A673 (cell line): ENCODE results near the gene CYYR1. TPM values are rescaled to one million over a fixed set of nuclear protein-coding genes. Genes with fewer than 3 reads are reported as not detected.
"Not testable (repeated sequence)": the region's sequence is repeated elsewhere in the genome, so short reads cannot be mapped to it uniquely, and the experiment has no call there.

ENCODE experiments used
- BruUV-seq: library from RNA; stranded (reverse); fragments of 400-500 nt; replicated peaks from 2 replicates; lab custom pipeline; 2021; lab: Mats Ljungman, UMichigan
- CTCF ChIA-PET: fragments of 300-600 bp; sonication (Branson Sonifier 250); formaldehyde crosslinking; loops from one replicate; lab custom pipeline; 2022; ENCODE audit warnings: antibody characterized with exemption; lab: Charles Lee
- POLR2A ChIA-PET: fragments of 300-600 bp; sonication (Branson Sonifier 250); formaldehyde crosslinking; loops from one replicate; lab custom pipeline; 2022; ENCODE audit warnings: antibody characterized with exemption; ENCODE audit not compliant: low non-redundant PET; lab: Charles Lee
- DNase-seq: peaks from one replicate; pipeline ENCODE4 v3.0.0-alpha.2; 2015; ENCODE audit warnings: low spot score
- H3K27ac ChIP-seq: fragments of 200-600 bp; sonication (generic); 2 replicates; pipeline ENCODE4 v1.5.1; 2016; ENCODE audit warnings: mixed run types, low read depth, mild to moderate bottlenecking, mixed read lengths, antibody characterized with exemption, low read length; ENCODE audit not compliant: poor library complexity, severe bottlenecking
- H3K27me3 ChIP-seq: fragments of 200-600 bp; sonication (generic); replicated peaks from 2 replicates; pipeline ENCODE4 v1.6.1; 2017; ENCODE audit warnings: mixed run types, low read depth, mild to moderate bottlenecking, mixed read lengths, antibody characterized with exemption, low read length; ENCODE audit not compliant: insufficient read depth, poor library complexity
- H3K36me3 ChIP-seq: fragments of 200-600 bp; sonication (generic); 2 replicates; pipeline ENCODE4 v1.6.1; 2016; ENCODE audit warnings: mixed run types, mild to moderate bottlenecking, mixed read lengths, antibody characterized with exemption, low read length; ENCODE audit not compliant: insufficient read depth, poor library complexity, severe bottlenecking
- H3K4me1 ChIP-seq: fragments of 200-600 bp; sonication (generic); 2 replicates; pipeline ENCODE4 v1.6.1; 2017; ENCODE audit warnings: mixed run types, mild to moderate bottlenecking, mixed read lengths, antibody characterized with exemption, low read length; ENCODE audit not compliant: insufficient read depth, poor library complexity, severe bottlenecking
- H3K4me3 ChIP-seq: fragments of 200-600 bp; sonication (generic); 2 replicates; pipeline ENCODE4 v1.5.1; 2016; ENCODE audit warnings: low read depth, mixed run types, mild to moderate bottlenecking, mixed read lengths, low read length; ENCODE audit not compliant: poor library complexity, severe bottlenecking
- H3K9me3 ChIP-seq: fragments of 200-600 bp; sonication (generic); 2 replicates; pipeline ENCODE4 v1.6.1; 2016; ENCODE audit warnings: mixed run types, low read depth, mild to moderate bottlenecking, mixed read lengths, antibody characterized with exemption, low read length; ENCODE audit not compliant: poor library complexity, severe bottlenecking
- CTCF ChIP-seq: fragments of 300-800, 200-600 bp; sonication (generic); conservative IDR thresholded peaks from 2 replicates; pipeline ENCODE4 v1.5.1; 2017; ENCODE audit warnings: low read depth, mild to moderate bottlenecking, antibody characterized with exemption, low read length, moderate library complexity, mixed read lengths
- EZH2 ChIP-seq: fragments of 200-600 bp; sonication (generic); IDR thresholded peaks from 2 replicates; pipeline ENCODE4 v1.6.1; 2017; ENCODE audit warnings: borderline replicate concordance, low read depth, mild to moderate bottlenecking, mixed read lengths, antibody characterized with exemption, low read length; ENCODE audit not compliant: poor library complexity, severe bottlenecking
- intact Hi-C: fragments of 100-400 bp; cut with micrococcal nuclease; formaldehyde crosslinking; loops from one replicate; pipeline ENCODE4 v1.10.0; 2022; ENCODE audit not compliant: unreplicated experiment
- total RNA-seq: library from RNA; stranded (reverse); gene quantifications from 2 replicates; pipeline ENCODE4 v1.2.3, GENCODE V29; 2021

CYYR1 gene
- total RNA-seq, 1 experiment from 2014 or later, result 96.4 TPM

- Histone ChIP-seq H3K4me1 (no peaks in the 10 kb centered on the region), H3K4me3 (no peak overlapping the region), H3K27me3 (no peaks in the 10 kb centered on the region), H3K9me3 (no peaks in the 10 kb centered on the region), H3K27ac (no peak overlapping the region), H3K36me3 (no peaks in the 10 kb centered on the region)
- no peak for DNase-seq
- intact Hi-C loops, result loop anchor here (10.0 kb wide), 1 partner anchor 576 kb away; no protein-coding TSS in a partner anchor
- no TSS peak for BruUV-seq
- POLR2A ChIA-PET, result no interaction called here
- CTCF ChIA-PET, result no interaction called here
- TF ChIP-seq CTCF (no peak), EZH2 (no peak)
These were observed 112.5 kb downstream of the CYYR1 start for GRCh38 chr21:26460621-26461020.

GRCh38 chr21:26458854-26459253 lies 114.2 kb downstream of the CYYR1 start:
- intact Hi-C loops, BruUV-seq, H3K4me1 ChIP-seq, CTCF ChIA-PET, H3K9me3 ChIP-seq, DNase-seq, H3K27ac ChIP-seq, POLR2A ChIA-PET, H3K36me3 ChIP-seq, H3K27me3 ChIP-seq, H3K4me3 ChIP-seq: not testable (repeated sequence)

GRCh38 chr21:26457817-26458216 lies 115.3 kb downstream of the CYYR1 start:
- no peak for DNase-seq
- H3K36me3 ChIP-seq, result no peaks in the 10 kb centered on the region
- no peaks in the 10 kb centered on the region for H3K27me3 ChIP-seq
- ChIA-PET CTCF (no interaction called here), POLR2A (no interaction called here)
- H3K4me3 ChIP-seq, result no peak overlapping the region
- TF ChIP-seq EZH2, result no peak
- TF ChIP-seq CTCF, result no peak
- intact Hi-C loops, result no loop called here
- no peaks in the 10 kb centered on the region for H3K9me3 ChIP-seq
- H3K4me1 ChIP-seq, result no peaks in the 10 kb centered on the region
- no peak overlapping the region for H3K27ac ChIP-seq
- no TSS peak for BruUV-seq

- intact Hi-C loops, result no loop called here
- Histone ChIP-seq H3K9me3 (no peaks in the 10 kb centered on the region), H3K27ac (no peak overlapping the region), H3K4me3 (no peak overlapping the region), H3K36me3 (no peaks in the 10 kb centered on the region), H3K4me1 (peaks cover 9% of the 10 kb centered on the region), H3K27me3 (no peaks in the 10 kb centered on the region)
- ChIA-PET POLR2A (no interaction called here), CTCF (no interaction called here)
- no TSS peak for BruUV-seq
- no peak for DNase-seq
- no peak for TF ChIP-seq EZH2
- no peak for TF ChIP-seq CTCF
These were observed 119.8 kb downstream of the CYYR1 start for GRCh38 chr21:26453267-26453666.
